ENCODE data around the gene EPM2A.

DNA sequence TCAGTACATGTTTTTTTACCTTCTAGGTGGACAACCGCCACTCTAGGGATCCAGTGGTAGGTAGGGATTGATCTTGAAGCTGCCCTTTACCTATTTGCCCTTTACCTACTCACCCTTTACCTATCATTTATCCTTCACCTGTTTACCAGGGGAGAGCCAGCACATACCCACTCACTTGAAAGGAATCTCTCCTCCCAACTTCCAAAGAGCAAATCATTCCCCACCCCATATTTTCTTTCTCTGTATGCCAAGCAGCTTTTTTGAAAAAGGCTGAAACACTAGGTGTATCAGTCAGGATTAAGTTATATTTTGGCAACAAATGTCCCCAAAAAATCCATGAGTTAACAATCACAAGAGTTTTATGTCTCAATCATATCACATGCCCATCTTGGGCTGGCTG lies 10.5 kb upstream of the EPM2A start:
- TF ChIP-seq, protein P1, sequence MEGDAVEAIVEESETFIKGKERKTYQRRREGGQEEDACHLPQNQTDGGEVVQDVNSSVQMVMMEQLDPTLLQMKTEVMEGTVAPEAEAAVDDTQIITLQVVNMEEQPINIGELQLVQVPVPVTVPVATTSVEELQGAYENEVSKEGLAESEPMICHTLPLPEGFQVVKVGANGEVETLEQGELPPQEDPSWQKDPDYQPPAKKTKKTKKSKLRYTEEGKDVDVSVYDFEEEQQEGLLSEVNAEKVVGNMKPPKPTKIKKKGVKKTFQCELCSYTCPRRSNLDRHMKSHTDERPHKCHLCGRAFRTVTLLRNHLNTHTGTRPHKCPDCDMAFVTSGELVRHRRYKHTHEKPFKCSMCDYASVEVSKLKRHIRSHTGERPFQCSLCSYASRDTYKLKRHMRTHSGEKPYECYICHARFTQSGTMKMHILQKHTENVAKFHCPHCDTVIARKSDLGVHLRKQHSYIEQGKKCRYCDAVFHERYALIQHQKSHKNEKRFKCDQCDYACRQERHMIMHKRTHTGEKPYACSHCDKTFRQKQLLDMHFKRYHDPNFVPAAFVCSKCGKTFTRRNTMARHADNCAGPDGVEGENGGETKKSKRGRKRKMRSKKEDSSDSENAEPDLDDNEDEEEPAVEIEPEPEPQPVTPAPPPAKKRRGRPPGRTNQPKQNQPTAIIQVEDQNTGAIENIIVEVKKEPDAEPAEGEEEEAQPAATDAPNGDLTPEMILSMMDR (IDR thresholded peaks at IDR 0.05; ENCODE audit: poor library complexity) = no peak
- TF ChIP-seq EZH2 (IDR thresholded peaks at IDR 0.05; ENCODE audit: borderline replicate concordance) = no peak
- no peak for TF ChIP-seq EZH2phosphoT487 (IDR thresholded peaks at IDR 0.05; ENCODE audit: low read depth, severe bottlenecking, unreplicated experiment)
